TTC549 (cell line): ENCODE results near the gene SMAD3.
"Not testable (repeated sequence)": the region's sequence is repeated elsewhere in the genome, so short reads cannot be mapped to it uniquely, and the experiment has no call there.

Source experiments
- FAIRE-seq: peaks from 2 replicates; lab custom pipeline; 2012; peaks lifted over from hg19 to GRCh38; lab: Jason Lieb, UNC

Gene SMAD3

DNA sequence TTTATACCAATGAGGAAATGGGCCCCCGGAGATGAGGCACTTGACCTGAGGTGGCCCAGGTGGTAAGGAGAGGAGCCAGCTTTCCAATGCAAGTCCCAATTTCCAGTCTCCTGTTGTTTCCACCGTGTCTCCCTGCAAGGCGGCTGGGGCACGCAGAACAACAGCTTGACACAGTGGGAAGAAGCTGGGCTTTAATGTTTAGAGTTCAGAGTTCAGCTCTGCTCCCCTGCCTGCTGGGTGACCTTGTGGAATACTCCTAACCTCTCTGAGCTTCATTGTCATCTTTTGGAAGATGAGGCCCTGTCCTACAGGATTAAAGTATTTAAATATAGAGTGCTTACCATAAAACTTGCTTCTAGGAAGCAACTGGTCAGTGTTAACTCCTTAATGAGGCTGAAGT, 80.3 kb downstream of the SMAD3 start:
- FAIRE-seq: no peak

DNA sequence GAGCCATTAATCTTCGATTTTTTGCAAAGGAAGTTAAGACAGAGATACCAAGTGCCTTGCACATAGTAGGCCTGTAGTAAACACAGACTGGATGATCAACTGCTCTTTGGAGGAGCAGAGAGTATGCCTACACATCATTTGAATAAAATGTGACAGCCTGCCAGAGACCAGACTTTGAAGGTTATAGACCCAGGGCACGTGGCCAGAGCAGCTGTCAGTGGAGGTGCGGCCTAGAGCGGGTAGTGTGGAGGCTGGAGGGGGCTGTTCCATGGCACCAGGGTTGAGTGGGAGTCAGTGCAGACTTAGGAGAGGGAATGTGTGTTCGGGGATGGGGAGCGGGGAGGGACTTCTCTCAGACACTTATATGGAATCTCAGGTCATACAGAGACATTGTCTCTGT, 80.8 kb downstream of the SMAD3 start:
- no peak for FAIRE-seq

DNA sequence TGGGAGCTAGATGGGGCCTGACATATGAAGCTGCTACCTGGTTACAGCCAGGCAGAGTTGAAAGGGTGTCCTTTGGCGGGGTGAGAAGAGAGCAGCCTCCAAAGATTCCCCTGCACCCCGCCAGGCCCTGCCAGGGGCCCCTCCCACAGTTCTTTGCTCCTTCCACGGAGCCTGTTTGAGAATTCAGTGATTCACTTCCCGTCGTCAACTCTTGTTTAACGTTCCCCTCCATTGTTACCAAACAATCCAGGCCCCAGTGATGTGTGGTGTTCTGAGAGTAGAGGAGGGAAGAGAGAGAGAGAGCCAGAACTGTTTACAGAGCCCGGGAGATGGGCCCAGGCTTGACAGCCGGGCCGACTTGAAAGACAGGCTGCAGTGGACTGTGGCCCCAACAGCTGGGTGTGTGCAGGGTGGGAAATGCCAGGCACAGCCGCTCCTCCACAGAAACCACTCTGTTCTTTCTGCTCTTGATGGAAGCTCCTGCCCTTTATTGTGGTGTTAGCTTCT, 81.5 kb downstream of the SMAD3 start:
- FAIRE-seq: no peak

DNA sequence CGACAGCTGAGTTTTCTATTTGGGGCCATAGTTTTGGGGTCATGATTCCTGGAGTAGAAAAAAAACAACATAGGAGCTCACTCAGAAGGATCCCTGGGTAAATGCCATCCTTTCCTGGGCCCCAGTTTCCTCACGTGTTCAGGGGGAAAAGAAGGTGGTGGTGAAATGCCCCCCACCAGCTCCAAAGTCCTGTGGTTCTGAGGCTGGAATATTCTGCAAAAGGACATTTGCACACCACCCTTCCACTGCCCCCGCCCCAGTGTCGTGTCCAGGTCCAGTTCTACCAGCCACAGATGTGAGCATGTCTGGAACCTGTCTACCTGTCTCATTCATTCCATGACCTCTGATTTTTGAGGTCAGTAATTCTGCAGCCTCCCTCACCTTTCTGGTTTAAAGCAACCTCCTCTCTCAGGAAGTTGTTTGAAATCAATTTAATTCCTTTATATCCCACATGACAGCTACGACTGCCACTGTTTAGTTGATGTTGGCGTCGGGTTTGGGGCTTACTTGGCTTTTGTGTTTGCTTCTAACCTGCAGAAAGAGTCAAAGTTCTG, 82.1 kb downstream of the SMAD3 start:
- FAIRE-seq: no peak

DNA sequence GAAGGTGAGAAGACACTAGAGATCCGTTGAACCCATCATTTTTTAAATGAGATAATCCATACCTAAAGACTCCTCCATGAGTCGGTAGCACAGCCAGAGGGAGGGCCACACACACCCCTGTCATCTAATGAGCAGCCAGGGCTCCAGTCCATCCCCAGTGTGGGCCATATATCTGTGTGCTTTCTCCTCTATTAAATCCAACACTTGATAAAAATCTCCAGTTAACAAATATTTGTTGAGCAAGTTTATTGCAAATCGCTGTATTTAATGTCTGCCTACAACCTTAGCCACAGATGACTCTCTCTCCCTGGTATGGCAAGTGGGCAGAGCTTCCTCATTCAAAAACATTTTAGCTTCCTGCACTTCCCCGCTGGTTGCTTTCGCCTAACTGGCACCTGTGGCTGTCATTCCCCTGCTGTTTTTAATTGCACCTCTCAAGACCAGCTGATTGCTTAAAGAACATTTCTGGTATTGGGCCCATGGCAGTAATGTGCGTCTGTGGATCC, 82.8 kb downstream of the SMAD3 start:
- FAIRE-seq: no peak

DNA sequence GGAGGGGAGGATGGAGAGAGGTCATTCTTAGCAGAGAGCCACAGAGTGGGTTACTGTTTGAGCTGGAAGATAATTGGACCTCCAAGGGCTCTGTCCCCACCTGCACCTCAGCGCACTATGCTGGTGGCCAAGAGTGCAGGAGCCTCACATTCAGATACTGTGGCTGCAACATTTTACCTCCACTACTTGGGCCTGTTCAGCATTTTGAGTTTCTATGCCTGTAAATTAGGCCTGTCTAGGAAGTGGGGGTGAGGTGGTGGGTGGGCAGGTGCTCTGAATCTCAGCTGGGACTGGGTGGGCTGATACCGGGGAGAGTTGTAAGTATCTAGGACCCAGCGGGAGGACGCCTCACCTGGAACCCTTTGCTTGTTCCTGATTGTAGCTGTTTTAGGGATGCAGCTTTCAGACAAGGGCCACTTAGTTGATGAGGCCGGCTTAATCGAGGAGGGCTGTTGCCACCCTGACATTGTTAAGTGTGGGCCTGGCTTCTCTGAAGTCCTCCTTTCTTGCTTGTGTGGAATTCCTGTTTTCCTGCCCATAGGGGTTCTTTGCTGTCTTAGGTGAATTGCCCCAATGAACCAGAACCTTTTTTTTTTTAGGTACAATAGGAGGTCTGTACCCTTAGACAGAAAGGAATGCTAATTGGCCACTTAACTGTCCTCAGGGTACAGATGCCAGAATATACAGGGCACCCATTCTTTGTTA, 83.8 kb downstream of the SMAD3 start:
- no peak for FAIRE-seq

DNA sequence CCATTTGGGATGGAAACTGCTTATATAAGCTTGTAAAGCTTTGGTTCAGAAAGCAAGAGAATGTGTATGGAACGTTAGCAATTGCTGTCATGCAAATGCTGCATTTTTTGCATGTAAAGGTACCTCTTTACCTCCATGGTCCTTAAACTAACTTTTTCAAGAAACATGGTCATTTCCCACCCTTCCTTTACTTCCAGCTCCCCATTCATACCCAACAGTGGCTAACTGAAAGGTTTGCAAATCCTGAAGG, 84.3 kb downstream of the SMAD3 start:
- no peak for FAIRE-seq

DNA sequence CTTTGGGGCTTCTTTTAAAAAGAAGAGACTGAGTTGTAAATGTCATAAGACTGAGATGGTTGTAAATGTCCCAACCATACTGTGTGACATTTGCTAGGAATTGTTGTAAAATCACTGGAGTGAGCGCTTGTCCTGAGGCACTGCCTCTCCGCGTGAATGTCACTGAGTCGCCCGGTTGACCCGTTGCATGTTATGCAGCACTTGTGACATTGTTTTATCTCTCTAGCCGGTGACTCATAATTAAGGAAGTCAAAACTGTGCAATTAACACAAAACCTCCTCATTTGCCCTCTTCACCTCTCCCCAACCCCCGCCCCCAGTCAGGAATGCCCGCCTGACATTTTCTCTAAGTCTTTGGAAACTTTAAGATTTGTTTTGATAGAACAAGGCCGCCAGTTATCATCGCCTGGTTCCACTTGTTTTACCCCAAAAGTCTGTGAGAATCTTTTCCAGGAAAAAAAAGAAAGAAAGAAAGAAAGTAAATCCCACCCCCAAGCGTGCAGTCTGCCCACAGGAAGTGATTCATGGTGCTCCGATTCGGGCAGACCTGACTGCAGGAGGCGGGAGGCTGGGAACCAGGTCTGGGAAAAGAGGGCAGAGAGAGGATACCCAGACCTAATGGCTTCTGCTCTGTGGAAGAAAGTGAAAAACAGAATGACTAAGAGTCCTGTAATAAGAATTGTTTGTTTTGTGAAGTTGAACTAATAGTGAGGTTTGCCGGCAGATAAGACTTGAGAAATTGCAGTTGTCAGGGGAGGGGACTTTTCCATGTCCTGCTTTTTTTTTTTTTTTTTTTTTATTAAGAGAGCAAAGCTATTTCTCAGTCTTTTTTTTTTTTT, 84.8 kb downstream of the SMAD3 start:
- FAIRE-seq: peak; percentile 20

DNA sequence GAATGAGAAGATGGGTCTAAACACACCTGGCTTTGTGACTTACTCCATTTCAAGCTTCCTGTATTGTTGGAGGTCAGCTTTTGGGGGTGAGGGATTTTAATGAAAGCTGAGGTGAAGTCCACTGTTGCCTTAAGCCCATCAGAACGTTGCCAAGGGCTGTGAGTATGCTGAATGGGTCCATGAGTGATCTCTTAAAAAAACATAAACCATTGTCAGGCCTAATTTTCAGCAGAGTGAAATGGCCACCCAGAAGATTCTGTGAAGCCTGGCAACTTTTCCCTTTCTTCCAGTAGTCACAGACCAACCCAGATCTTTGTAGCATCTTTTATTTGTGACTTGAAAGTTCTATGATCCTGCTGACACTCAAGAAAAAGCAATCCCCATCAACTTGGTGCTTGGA, 87.0 kb downstream of the SMAD3 start:
- no peak for FAIRE-seq

DNA sequence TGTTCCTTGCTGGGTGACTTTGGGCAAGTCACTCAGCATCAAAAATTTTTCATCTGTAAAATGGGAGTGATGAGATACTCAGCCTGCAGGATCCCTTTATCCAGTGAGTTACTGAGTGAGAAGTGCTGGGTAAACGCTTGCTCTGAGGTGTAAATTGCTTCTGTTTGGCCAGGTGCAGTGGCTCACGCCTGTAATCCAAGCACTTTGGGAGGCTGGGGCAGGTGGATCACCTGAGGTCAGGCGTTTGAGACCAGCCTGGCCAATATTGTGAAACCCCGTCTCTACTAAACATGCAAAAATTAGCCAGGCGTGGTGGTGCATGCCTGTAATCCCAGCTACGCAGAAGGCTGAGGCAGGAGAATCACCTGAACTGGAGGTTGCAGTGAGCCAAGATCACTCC, 87.6 kb downstream of the SMAD3 start:
- not testable (repeated sequence) for FAIRE-seq

DNA sequence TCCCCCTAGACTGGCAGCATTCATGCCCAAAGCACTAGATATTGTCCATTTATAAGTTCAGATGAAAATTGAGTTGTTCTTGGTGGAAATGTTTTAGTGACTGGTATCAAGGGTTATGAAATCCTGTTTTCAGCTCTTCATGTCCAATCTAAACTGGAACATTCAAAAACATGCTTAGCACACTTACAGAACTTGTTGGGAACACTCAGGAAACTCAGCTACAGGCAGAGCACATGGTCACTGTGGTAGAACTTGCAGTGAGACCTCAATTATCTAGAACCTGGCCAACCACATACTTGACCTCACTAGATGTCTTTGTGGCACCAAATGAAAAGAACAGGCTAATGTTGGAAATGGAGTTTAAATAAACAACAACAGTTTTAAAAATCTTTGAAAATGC, 88.8 kb downstream of the SMAD3 start:
- FAIRE-seq: no peak

DNA sequence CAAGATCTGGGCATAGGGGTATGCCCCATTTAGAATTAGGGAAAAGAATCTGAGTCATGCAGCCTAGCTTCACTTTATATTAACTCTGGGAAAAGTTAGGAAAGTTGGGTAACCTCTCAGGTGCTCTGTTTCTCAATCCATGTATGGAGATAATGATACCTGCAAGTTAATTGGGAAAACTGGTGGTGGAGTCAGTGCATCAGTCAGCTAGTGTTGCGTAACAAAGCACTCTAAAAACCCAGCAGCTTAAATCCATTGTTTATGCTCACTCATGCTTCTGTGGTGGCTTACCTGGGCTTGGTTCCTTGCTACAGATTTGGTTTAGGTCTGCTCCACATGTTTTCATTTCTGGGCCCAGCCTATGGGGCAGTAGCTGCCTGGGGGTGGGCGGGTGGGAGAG, 91.0 kb downstream of the SMAD3 start:
- no peak for FAIRE-seq

DNA sequence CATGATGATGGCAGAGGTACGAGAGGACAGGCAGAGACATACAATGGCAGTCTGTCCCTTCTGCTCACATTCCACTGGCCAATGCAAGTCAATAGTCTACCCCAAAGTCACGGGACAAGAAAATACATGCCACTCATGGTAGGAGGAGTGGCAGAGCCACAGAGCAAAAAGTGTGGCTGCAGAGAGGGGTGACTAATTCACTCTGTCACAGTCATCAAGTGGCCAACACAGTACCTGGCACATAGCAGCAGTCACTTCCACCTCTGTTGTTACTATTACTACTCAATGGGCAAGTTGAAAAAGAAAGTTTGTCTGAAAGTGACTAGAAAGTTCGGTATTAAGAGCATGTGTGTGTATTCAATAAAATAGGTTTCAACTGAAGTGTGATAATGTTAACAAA, 91.4 kb downstream of the SMAD3 start:
- FAIRE-seq: no peak

DNA sequence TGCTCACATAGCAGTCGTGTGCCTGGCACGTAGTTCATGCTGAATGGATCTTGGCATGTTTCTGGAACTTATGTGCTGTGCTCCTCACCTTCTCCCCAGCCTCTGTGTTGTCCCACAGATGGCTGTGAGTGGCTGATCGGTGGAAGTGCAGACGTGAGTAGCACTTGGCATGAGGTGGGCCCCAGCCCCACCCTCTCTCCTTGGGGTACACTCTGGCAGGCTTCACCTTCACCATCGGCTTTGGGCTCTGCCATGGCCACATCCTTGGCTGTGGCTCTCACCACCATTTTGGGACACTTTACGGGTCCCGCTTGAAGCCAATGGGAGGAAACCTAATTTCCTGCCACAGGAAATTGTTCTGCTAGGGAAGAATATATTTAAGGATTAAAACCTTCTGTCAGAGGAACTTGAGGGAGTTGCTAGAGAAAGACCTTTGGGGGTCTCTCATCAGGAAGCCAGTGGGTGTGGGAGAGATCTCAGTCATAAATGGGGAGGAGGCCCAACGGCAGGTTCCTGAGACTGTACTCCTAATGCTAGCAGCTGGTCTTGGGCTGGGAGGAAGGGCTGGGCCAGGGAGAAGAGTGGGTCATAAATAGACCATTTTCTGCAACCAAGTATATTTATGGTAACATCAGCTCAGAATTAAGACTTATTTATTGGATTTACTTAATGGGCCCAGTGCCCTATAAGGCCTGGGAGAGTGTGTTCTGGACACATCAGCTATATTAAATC, 92.3 kb downstream of the SMAD3 start:
- no peak for FAIRE-seq

DNA sequence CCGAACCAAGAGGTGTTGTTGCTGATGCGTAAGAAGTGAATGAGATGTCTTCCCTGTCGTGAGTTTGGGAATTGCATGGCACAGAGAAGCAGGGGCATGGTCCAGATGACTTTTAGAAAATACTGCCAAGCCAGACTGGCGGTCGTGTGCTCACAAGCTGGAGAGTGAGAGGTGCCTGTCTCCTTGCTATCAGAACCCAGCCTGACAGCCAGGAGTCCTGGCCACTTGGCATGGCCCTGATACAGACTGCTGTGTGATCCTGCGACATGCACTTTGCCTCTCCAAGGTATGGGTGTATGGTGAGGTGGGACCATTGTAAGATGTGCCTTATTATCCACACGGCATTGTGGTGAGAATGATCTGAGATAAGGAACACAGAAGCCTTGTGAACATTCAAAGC, 93.0 kb downstream of the SMAD3 start:
- FAIRE-seq: no peak

DNA sequence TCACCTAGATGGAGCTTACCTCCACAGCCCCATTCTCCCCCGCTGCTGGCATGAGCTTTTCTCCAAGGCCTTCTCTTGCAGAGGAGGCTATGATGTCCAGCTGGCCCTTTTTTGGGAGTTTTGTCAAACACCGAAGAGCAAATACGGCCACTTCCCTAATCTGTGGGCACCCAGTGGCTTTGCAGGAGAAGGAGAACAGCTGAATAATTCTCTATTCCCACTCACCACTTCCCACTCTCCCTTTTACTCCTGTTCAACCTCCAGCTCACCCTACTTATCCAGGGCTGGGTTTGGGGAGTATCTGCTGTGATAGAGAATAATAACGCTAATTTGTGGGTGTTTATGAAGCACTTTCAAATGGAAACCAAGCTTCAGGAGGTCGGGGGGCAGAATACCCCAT, 96.0 kb downstream of the SMAD3 start:
- FAIRE-seq: no peak

DNA sequence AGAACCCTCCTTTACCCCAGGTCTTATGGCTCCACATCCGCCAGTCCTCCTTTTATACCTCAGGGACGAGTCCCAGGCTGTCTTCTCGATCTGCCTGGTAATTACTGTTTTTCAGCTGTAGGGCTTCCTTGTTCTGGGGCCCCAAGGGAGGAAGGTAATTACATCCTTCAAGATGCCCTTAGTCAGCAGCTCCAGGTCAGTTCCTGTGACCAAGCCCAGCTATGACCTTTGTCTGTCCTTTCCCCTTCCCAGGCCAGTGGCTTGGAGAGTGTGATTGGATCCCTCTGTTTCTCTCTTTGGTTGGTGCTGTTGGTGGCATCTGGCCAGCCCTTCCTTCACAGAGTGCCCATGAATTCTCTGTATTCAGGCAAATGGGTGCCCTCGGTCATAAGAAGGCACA, 96.5 kb downstream of the SMAD3 start:
- no peak for FAIRE-seq

DNA sequence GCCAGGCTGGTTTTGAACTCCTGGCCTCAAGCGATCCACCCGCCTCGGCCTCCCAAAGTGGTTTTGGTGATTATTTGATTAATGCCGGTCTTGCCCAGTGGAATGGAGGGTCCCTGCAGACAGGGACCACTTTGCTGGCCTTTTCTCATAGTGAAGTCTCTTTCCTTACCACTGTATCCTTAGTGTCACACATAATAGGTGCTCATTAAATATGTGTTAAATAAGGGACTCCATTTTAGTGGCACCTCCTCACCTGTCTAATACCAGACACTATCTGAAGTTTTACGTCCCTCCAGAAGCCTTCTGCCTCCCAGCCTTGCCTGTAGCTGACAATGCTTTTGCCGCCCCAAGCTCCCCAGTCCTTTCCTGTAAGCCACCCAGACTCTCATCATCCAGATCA, 97.8 kb downstream of the SMAD3 start:
- FAIRE-seq: no peak

DNA sequence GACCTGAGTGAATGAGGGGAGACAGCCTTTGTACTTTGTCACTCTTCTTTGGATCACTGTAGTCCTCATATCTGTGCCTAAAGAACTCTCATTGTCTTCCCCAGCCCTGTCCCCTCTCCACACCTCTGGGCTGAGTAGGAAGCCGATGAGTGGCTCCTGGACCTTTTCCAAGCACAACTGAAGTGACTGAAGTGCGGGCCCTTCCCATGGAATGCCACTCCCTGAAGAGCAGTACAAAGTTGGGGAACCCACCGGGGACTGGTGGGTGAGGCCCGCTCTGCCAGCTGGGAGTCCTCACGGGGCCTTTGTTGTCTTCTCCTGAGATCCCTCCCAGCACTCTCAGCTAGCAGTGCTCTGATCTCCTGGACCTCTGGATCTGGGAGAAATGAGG, 99.0 kb downstream of the SMAD3 start:
- FAIRE-seq: no peak

DNA sequence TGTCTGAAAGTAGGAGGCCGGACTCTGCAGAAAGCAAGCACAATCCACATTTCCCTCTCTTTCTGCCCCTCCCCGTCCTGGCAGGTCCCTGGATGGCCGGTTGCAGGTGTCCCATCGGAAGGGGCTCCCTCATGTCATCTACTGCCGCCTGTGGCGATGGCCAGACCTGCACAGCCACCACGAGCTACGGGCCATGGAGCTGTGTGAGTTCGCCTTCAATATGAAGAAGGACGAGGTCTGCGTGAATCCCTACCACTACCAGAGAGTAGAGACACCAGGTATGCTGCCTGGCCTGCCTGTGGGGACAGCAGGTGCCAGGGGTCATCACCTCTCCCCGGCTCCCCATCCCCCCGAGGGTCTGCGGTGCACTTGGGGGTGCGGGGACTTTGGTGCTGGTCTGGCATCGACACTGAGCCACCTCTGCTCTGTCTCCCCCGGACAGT, 99.4 kb downstream of the SMAD3 start:
- no peak for FAIRE-seq

DNA sequence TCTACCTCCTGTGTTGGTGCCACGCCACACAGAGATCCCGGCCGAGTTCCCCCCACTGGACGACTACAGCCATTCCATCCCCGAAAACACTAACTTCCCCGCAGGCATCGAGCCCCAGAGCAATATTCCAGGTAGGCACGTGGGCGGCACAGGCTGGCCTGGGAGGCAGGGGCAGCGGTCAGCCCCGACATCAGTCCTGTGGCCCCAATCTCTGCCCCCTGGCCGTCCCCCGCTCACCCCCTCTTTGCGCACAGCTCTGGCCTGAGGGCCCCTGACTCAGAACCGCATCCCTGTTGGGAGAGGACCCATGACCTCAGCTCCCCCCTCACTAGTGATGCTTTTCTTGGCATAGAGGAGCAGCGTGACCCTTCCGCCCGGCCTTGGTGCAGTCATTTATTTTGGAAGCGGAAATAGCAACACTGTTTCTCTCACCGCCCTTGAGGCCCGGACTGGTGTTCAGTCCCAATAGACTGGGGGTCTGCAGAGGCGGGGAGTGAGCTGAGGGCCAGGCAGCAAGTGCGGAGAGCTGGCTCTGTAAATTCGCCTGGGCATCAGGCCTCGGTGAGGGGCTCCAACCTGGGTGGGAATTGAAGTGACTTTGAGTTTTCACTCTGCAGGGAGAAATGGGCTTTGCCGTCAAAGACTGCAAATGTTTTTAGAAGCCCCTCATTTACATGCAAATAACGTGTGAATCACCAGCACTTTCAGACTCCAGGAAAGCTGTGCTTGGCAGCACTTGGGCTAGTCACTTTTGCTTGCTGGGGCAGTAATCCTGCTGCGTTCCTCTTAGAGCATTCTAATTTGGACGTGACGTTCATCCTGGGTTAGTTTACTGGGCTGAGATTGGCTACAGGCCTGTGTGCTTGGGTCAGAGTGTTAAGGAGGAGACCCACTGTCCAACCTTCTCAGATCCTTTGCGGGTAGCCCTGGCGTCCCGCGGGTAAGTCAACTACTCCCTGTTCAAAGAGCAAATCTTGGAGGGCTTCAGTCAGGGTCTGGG, 100.2 kb downstream of the SMAD3 start:
- FAIRE-seq: no peak
